Measurements from ENCODE around the gene SH3PXD2A. TPM values are rescaled to one million over a fixed set of nuclear protein-coding genes. Genes with fewer than 3 reads are reported as not detected.

Gene SH3PXD2A
- total RNA-seq, 1 donor from 2014 or later = 28.7 TPM

Other genes starting within 250 kb of the SH3PXD2A start
- 30.1 TPM for gene STN1, start 62.6 kb upstream of the SH3PXD2A start, total RNA-seq
- gene SLK, start 111.6 kb upstream of the SH3PXD2A start, total RNA-seq = 28.9 TPM
- 0.43 TPM for gene COL17A1, start 230.3 kb upstream of the SH3PXD2A start, total RNA-seq

Data from Right ventricle myocardium inferior (tissue), 1 donor.